Prostate gland (tissue), 2 donors: ENCODE measurements around the gene RPAIN.

Experiments used
- CTCF ChIP-seq, 4 experiments: fragments of 200-600 bp in 2 of 4; fragments of 450-650 bp in 2 of 4; sonication (generic) in 2 of 4; IDR thresholded peaks; 1 replicate in 3 of 4; 2 replicates in 1 of 4; pipeline ENCODE4 v1.5.1; 2016 to 2019; ENCODE audit warnings: antibody characterized with exemption in 4 of 4, mild to moderate bottlenecking in 2 of 4, moderate library complexity in 2 of 4
- POLR2A ChIP-seq: fragments of 450-650 bp; IDR thresholded peaks from one replicate; pipeline ENCODE4 v1.6.1; 2016; ENCODE audit warnings: antibody characterized with exemption, mild to moderate bottlenecking
- POLR2AphosphoS5 ChIP-seq: sonication (generic); formaldehyde crosslinking; IDR thresholded peaks from one replicate; pipeline ENCODE4 v1.6.1; 2017; ENCODE audit warnings: antibody characterized with exemption

DNA sequence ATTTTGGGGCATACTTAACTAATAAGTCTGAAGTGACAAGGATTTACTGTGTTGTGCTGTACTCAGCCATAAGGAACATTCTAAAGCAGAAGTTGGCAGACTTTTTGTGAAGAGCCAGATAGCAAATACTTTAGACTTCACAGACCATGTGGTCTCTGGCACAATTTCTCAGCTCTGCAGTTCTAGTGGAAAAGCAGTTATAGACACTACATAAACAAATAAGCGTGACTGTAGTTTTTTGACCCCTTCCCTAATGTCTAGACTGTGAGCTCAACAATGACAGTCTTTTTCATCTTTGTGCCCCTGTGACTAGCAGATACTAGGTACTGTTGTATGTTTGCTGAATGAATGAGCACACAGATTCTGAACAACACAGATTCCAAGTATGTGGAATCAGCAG lies 4.9 kb downstream of the RPAIN start:
- TF ChIP-seq CTCF (IDR thresholded peaks at IDR 0.05) (no peak), POLR2AphosphoS5 (no peak), POLR2A (no peak)
